ENCODE data around the gene EBF3.
A peak's percentile ranks its signal among the peaks of the same experiment; 100 is the strongest.

The EBF3 gene

GRCh38 chr10:129982825-129983224, 18.8 kb upstream of the EBF3 start:
- no peak for DNase-seq (ENCODE audit: low spot score)
- Mint-ChIP-seq H3K36me3 (ENCODE audit: low read depth) (no peaks in the 10 kb centered on the region), H3K27ac (no peak overlapping the region), H3K9me3 (peaks cover 20% of the 10 kb centered on the region), H3K4me1 (ENCODE audit: low read depth) (no peaks in the 10 kb centered on the region), H3K4me3 (no peak overlapping the region), H3K27me3 (ENCODE audit: low read depth) (peaks cover 24% of the 10 kb centered on the region)

GRCh38 chr10:129978980-129979379, 14.9 kb upstream of the EBF3 start:
- H3K4me3 Mint-ChIP-seq, result no peak overlapping the region
- peaks cover 33% of the 10 kb centered on the region for H3K27me3 Mint-ChIP-seq (ENCODE audit: low read depth)
- H3K27ac Mint-ChIP-seq, result no peak overlapping the region
- no peaks in the 10 kb centered on the region for H3K36me3 Mint-ChIP-seq (ENCODE audit: low read depth)
- DNase-seq (ENCODE audit: low spot score), result no peak
- no peaks in the 10 kb centered on the region for H3K4me1 Mint-ChIP-seq (ENCODE audit: low read depth)
- H3K9me3 Mint-ChIP-seq, result peaks cover 13% of the 10 kb centered on the region

GRCh38 chr10:129978322-129978721, 14.2 kb upstream of the EBF3 start:
- Mint-ChIP-seq H3K9me3 (peaks cover 13% of the 10 kb centered on the region), H3K4me1 (ENCODE audit: low read depth) (no peaks in the 10 kb centered on the region), H3K36me3 (ENCODE audit: low read depth) (no peaks in the 10 kb centered on the region), H3K27ac (no peak overlapping the region), H3K27me3 (ENCODE audit: low read depth) (peaks cover 40% of the 10 kb centered on the region), H3K4me3 (no peak overlapping the region)
- no peak for DNase-seq (ENCODE audit: low spot score)

GRCh38 chr10:129977794-129978193, 13.7 kb upstream of the EBF3 start:
- H3K9me3 Mint-ChIP-seq, result peaks cover 7% of the 10 kb centered on the region
- no peaks in the 10 kb centered on the region for H3K36me3 Mint-ChIP-seq (ENCODE audit: low read depth)

GRCh38 chr10:129973674-129974059, 9.6 kb upstream of the EBF3 start:
- Mint-ChIP-seq H3K9me3 (no peaks in the 10 kb centered on the region), H3K36me3 (ENCODE audit: low read depth) (peaks cover 1% of the 10 kb centered on the region), H3K4me3 (no peak overlapping the region), H3K27ac (no peak overlapping the region), H3K4me1 (ENCODE audit: low read depth) (peaks cover 8% of the 10 kb centered on the region), H3K27me3 (ENCODE audit: low read depth) (peaks cover 62% of the 10 kb centered on the region)
- DNase-seq (ENCODE audit: low spot score), result no peak

More at GRCh38 chr10:129977794-129978193, 13.7 kb upstream of the EBF3 start:
- Mint-ChIP-seq H3K4me3 (no peak overlapping the region), H3K4me1 (ENCODE audit: low read depth) (no peaks in the 10 kb centered on the region), H3K27me3 (ENCODE audit: low read depth) (peaks cover 42% of the 10 kb centered on the region), H3K27ac (no peak overlapping the region)
- DNase-seq (ENCODE audit: low spot score), result no peak

GRCh38 chr10:129972966-129973673, 9.0 kb upstream of the EBF3 start:
- no peak for DNase-seq (ENCODE audit: low spot score)
- H3K9me3 Mint-ChIP-seq, result no peaks in the 10 kb centered on the region
- H3K4me3 Mint-ChIP-seq, result no peak overlapping the region
- peaks cover 1% of the 10 kb centered on the region for H3K36me3 Mint-ChIP-seq (ENCODE audit: low read depth)
- H3K27me3 Mint-ChIP-seq (ENCODE audit: low read depth), result peaks cover 65% of the 10 kb centered on the region
- peaks cover 8% of the 10 kb centered on the region for H3K4me1 Mint-ChIP-seq (ENCODE audit: low read depth)
- H3K27ac Mint-ChIP-seq, result peak overlapping the region; percentile 45

- Mint-ChIP-seq H3K4me3 (peak overlapping the region; percentile 44), H3K36me3 (ENCODE audit: low read depth) (peaks cover 1% of the 10 kb centered on the region), H3K27me3 (ENCODE audit: low read depth) (peaks cover 67% of the 10 kb centered on the region), H3K27ac (peak overlapping the region; percentile 79), H3K9me3 (no peaks in the 10 kb centered on the region), H3K4me1 (ENCODE audit: low read depth) (peaks cover 8% of the 10 kb centered on the region)
- no peak for DNase-seq (ENCODE audit: low spot score)
Measured at GRCh38 chr10:129972145-129972965, 8.3 kb upstream of the EBF3 start.

GRCh38 chr10:129971381-129972144, 7.5 kb upstream of the EBF3 start:
- peak; percentile 23 for DNase-seq (ENCODE audit: low spot score)
- peak overlapping the region; percentile 44 for H3K4me3 Mint-ChIP-seq
- H3K9me3 Mint-ChIP-seq, result no peaks in the 10 kb centered on the region
- peaks cover 1% of the 10 kb centered on the region for H3K36me3 Mint-ChIP-seq (ENCODE audit: low read depth)
- peaks cover 8% of the 10 kb centered on the region for H3K4me1 Mint-ChIP-seq (ENCODE audit: low read depth)
- H3K27ac Mint-ChIP-seq, result peak overlapping the region; percentile 79
- H3K27me3 Mint-ChIP-seq (ENCODE audit: low read depth), result peaks cover 61% of the 10 kb centered on the region

GRCh38 chr10:129970465-129971364, 6.6 kb upstream of the EBF3 start:
- Mint-ChIP-seq H3K4me3 (peak overlapping the region; percentile 18), H3K27ac (peak overlapping the region; percentile 68)

GRCh38 chr10:129969911-129970464, 5.9 kb upstream of the EBF3 start:
- Mint-ChIP-seq H3K27ac (peak overlapping the region; percentile 64), H3K4me1 (ENCODE audit: low read depth) (peaks cover 8% of the 10 kb centered on the region), H3K27me3 (ENCODE audit: low read depth) (peaks cover 69% of the 10 kb centered on the region), H3K9me3 (no peaks in the 10 kb centered on the region), H3K4me3 (peak overlapping the region; percentile 18), H3K36me3 (ENCODE audit: low read depth) (peaks cover 1% of the 10 kb centered on the region)
- DNase-seq (ENCODE audit: low spot score), result no peak

More at GRCh38 chr10:129970465-129971364, 6.6 kb upstream of the EBF3 start:
- Mint-ChIP-seq H3K27me3 (ENCODE audit: low read depth) (peaks cover 70% of the 10 kb centered on the region), H3K36me3 (ENCODE audit: low read depth) (peaks cover 1% of the 10 kb centered on the region), H3K9me3 (no peaks in the 10 kb centered on the region), H3K4me1 (ENCODE audit: low read depth) (peaks cover 8% of the 10 kb centered on the region)
- DNase-seq (ENCODE audit: low spot score), result no peak

GRCh38 chr10:129969184-129969910, 5.3 kb upstream of the EBF3 start:
- DNase-seq (ENCODE audit: low spot score), result no peak

GRCh38 chr10:129968853-129969183, 4.7 kb upstream of the EBF3 start:
- peaks cover 63% of the 10 kb centered on the region for H3K27me3 Mint-ChIP-seq (ENCODE audit: low read depth)
- H3K36me3 Mint-ChIP-seq (ENCODE audit: low read depth), result peaks cover 1% of the 10 kb centered on the region
- peak overlapping the region; percentile 65 for H3K27ac Mint-ChIP-seq
- peaks cover 8% of the 10 kb centered on the region for H3K4me1 Mint-ChIP-seq (ENCODE audit: low read depth)
- DNase-seq (ENCODE audit: low spot score), result no peak
- H3K4me3 Mint-ChIP-seq, result no peak overlapping the region
- H3K9me3 Mint-ChIP-seq, result no peaks in the 10 kb centered on the region

More at GRCh38 chr10:129969184-129969910, 5.3 kb upstream of the EBF3 start:
- peaks cover 67% of the 10 kb centered on the region for H3K27me3 Mint-ChIP-seq (ENCODE audit: low read depth)
- peak overlapping the region; percentile 64 for H3K27ac Mint-ChIP-seq
- H3K36me3 Mint-ChIP-seq (ENCODE audit: low read depth), result peaks cover 1% of the 10 kb centered on the region
- no peaks in the 10 kb centered on the region for H3K9me3 Mint-ChIP-seq
- no peak overlapping the region for H3K4me3 Mint-ChIP-seq
- peaks cover 8% of the 10 kb centered on the region for H3K4me1 Mint-ChIP-seq (ENCODE audit: low read depth)

All from T-helper 2 cell treated with Interferon-gamma antibody and Interleukin-4, amounts not matched to agents 5 μg/mL and 100 μg/mL, for 36 hours (primary cell).